DMS 273 treated with DMSO at 0.1 percent for 48 hours (cell line): ENCODE data around the gene PPP2R1B.
A peak's percentile ranks its signal among the peaks of the same experiment; 100 is the strongest.
"Not testable (repeated sequence)": the region's sequence is repeated elsewhere in the genome, so short reads cannot be mapped to it uniquely, and the experiment has no call there.

ENCODE experiments used
- DNase-seq: peaks from one replicate; lab custom pipeline; 2025; lab: John Stamatoyannopoulos, UW

Gene PPP2R1B

DNA sequence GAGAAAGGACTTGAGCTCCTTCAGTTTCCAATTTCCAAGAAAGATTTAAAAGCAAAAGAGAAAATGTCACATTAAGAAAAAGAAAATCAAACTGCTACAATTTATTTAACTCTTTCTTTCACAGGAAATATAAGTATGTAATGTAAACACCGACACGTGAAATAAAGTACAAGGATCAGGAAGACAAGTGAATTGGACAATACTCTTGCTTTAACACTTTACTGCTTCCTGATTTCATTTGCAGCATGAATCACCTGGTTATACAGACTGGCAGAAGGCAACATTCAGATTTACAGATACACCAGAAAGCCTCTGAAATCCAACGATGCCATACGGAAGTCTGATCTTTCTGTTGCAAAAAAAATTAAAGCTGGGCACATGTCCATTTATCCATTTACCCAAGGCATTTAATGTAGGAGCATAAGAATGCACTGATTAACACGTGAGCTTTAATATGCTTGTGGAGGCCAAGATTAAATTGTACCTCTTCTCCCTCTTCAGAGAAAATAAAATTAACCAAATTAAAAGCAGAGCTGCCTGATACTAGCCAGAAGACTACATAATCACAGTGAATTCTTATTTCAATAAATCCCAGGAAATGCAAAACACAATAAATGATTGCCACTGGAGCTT, 16.0 kb upstream of the PPP2R1B start:
- no peak for DNase-seq

DNA sequence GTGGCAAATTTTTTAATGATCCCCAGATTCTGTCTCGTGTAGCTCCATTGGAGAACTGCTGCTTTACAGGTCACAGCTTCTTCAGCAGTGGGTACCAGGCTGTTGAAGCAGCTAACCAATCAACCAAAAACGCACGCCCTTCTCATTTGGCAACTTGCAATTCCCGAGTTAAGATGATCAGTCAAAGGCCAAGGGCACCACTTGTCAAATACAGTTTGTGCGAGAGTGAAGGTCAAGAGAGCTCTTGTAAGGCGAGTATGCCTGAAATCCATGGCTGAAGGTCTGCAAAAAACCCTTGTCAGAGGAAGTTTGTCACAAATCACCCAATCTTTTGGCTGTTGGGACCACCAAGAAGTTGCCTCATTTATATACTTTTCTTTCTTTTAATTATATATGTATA, 12.9 kb upstream of the PPP2R1B start:
- DNase-seq, result no peak

DNA sequence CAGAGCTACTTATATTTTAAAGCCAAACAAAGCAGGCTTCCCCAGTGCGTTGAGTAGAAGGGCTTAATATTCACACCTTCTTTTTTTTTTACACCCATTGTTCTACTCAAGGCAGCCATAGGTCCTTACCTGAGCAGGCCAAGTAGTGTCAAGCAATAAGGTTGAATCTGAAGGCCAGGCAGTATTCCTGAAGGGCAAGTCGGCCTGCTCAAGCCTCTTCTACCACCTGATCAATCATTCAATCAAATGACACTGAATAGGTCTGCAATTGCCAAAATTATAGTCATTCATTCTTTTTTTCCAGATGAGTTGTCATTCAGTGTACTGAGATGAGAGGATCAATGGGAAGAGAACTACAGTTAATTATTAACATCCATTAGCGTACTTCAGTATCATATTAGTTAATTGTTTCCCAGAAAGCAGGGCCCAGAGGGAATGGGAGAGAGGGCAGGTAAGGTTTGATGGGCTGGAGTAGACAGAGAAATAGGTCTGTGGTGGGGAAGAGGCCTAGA, 11.9 kb upstream of the PPP2R1B start:
- DNase-seq, result no peak

DNA sequence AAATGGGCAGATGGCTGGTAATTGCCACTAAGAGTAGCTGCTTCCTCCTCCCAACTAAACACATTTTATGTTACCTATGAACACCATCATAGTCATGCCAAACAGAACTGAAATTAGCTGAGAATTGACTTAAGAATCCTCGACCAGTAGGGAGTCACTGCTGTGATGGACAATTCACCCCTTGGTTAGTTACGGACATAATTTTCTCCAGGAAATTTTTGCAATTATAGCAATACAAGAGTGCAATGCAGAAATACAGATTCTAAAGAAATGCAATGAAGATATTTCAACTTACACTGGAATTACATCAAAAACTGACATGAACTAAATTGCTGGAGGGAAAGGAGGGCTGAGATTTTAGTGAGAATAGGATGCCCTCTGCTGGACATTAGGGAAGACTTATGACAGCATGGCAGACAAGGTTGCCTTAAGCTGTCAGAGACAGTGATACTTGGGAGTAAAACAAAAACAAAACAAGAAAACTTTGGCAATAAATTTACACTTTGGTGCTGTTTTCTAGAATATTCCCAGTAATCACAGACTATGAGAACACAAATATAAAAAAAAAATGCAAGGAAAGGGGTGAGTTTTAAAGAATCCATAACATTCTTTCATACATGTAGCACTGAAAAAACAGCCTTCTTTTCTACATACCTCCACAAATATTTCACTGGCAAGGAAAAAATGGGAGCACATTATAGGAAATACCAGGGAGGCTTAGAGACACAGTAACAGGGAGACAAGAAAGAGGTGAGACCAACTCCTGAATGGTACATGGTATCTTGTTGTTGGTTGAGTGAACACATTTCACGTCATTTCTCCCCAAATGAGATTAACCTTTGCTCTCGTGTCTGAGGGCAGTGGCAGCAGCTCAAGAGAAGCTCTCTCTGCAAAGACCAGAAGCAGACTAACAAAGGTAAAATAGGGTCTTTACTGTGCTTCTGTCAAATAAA, 11.2 kb upstream of the PPP2R1B start:
- DNase-seq, result no peak

DNA sequence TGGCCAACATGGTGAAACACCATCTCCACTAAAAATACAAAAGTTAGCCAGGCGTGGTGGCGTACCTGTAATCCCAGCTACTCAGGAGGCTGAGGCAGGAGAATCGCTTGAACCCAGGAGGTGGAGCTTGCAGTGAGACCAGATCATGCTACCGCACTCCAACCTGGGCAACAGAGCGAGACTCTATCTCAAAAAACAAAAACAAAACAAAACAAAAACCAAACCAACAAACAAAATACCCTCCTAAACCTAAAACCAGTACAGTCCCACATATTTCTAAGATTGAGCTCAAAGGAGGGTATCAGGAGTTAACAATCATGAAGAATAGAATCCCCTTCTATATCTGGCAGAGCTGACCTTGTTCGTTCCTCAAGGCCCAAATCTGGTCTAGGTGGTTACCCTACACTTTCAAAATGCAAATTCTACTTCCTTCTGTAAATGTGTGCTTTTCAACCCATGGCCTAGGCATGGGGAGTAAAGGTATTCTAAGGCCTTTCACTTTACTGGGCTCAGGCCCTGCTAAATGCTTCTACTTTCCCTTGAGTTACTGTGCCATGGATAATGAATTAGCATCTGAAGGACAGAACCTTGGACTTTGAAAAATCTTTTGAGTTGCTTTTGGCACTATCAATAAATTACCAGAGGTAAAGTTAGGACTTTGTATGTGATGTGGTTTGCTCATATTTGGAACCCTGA, 10.4 kb upstream of the PPP2R1B start:
- DNase-seq, result no peak

DNA sequence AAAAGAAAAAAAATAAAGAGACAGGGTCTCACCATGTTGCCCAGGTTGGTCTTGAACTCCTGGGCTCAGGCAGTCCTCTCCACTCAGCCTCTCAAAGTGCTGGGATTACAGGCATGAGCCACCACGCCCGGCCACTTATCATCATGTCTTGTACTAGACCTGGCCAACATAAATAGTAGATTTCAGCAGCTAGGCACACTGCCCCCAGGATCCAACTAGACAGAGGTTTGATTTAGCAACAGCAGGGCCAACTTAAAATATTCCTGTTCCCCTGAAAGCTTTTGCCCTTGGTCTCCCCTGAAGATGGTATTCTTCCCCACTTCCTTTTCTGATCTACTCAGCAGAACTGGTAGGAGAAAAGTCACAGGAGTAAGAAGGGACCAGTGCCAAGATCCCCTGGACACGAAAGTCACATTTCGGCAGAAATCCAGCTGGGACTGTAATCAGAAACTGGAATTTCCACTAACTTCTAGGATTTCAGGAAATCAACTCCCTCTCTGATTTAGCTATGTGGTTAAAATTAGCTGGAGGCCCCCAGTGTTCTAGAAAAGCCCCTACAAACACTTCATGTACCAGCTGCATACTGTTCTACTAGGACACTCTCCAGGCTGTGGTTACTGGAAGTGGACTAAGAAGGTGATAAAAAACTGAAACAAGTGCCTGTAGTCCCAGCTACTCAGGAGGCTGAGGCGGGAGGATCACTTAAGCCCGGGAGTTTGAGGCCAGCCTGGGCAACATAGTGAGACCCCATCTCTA, 8.9 kb upstream of the PPP2R1B start:
- no peak for DNase-seq

DNA sequence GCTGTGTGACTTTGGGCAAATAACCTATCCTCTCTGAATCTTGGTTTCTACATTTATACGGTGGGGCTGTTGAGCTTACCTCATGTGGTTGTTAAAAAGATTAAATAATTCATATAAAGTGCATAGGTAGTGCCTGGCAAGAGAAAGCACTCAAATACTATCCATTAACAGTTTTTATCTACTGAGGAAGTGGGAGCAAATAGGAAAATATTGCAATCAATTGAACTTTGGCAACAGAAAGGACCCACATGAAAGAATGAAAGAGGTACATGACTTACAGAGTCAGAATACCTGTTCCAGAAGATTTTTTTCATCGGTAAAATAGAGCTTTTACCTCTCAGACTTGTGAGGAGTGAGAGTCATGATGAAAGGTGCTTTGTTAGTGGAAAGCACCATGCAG, 6.3 kb upstream of the PPP2R1B start:
- no peak for DNase-seq

DNA sequence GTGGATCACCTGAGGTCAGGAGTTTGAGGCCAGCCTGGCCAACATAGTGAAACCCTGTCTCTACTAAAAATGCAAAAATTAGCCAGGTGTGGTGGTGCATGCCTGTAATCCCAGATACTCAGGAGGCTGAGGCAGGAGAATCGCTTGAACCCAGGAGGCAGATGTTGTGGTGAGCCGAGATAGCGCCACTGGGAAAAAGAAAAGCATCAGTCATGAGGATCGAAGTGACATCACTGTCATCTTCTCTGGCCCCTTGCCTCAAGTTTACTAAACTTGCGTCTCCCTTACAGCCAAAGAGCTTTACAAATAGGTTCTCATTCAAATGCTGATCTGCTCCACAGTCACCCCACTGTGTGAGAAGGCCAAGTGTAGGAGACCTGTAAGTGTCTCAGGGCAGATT, 5.0 kb upstream of the PPP2R1B start:
- not testable (repeated sequence) for DNase-seq

DNA sequence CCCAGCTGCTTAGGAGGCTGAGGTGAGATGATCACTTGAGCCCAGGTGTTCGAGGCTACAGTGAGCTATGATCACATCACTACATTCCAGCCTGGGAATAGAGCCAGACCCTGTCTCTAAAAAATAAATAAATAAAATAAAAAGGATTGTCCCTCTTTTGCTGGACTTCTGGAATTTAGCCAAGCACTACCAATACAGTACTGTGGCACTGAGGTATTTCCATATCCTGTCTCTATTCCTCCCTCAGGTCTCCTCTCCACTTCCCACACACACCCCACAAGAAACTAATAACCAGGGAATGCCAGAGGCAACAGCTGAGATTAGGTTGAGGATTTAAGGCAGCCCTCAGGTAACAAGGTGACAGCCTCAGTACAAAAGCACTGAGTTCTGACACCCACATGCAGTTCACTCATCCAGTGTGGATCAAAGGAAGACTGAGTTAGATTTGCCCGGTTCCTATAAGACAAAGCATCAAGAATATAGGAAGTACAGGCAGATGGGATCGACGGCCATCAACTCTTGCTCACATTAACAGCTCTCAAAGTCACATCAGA, 4.5 kb upstream of the PPP2R1B start:
- DNase-seq, result no peak

DNA sequence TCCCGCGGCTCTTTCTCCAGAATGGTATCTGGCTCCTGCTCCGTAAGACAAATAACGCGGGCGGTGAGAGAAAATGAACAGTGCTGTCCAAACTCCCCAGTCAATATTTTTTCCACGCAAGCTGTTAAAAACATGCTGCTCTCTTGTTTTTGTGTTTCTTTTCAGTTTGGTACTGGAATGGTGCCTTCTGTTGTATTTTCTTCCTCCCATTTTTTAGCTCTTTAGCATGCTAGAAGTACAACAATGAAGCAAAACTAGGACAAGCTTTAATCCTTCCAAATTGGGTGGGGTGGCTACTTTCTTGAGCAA, 599 bp upstream of the PPP2R1B start:
- no peak for DNase-seq

DNA sequence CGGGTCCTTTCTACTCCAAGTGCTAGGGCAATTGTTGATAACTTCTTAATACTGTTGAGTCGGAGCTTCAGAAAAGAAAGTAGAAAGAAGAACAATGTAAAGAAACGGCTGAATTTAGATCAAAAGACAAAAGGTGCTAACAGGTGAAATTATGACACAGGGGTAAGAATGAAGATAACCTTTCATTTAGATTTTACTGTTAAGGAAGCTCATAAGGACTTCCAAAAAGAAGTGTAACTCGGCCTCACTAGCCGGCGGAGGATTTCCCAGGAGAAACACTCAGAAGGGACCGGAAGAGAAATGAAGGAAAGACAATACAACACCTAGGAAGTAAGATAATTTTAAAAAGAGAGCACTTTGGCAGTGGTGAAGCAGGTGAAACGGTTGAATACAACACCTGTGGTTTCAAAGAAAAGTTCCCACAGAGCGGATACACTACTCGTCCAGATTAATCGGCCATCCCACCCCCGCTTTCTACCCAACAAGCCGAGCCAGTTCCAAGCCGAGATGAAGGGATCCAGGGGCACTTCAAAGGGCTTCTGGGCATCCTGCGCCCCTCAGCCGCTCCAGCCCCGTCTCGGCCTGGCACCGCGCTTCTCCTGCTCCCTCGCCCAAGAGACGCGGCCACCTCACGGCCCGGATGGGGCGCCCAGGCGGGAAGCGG, 737 bp downstream of the PPP2R1B start:
- no peak for DNase-seq

DNA sequence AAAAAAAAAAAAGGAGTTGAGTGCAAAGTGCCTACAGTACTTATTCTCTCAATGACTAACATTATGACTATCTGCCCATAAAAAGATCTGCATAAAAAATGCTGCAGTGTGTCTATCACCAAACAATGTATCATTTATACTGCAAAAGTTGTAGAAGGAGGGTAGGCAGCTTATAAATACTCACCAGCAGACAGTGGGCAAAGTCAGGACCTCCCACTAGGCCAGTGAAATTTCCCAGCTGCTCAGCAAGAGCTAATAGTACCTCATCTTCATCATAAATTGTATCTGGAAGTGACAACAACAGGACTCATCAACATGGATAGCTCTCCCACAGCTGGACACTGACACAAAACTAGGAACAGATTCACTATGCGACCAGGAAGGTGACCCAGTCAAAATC, 1.6 kb downstream of the PPP2R1B start:
- no peak for DNase-seq

DNA sequence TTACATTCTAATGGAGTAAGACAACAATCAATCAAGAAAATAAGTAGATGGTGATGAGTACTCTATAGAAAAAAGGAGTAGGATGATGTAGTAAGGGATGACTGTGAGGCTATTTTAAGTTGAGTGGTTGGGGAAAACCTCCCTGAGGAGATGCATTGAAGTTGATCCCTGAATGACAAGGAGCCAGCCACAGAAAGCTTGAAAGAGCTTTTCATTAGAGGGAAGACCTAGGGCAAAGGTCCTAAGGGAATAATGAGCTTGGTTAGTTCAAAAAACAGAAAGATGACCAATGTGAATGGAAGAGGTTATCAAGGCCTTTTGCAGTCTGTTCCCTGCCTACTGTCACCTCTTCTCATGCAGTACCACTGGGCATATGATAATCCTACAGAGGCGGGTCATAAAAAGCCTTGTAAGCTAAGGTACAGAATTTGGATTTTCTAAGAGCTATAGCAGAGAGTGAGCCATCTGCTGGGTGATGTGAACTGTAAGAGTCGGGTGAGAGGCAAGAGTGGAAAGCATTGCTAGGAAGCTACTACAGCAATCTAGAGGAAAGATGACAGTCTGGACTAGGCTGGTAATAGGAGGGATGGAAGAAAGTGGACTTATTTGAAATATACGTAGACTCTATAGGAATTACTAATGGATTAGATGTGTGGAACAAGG, 3.1 kb downstream of the PPP2R1B start:
- DNase-seq, result no peak

DNA sequence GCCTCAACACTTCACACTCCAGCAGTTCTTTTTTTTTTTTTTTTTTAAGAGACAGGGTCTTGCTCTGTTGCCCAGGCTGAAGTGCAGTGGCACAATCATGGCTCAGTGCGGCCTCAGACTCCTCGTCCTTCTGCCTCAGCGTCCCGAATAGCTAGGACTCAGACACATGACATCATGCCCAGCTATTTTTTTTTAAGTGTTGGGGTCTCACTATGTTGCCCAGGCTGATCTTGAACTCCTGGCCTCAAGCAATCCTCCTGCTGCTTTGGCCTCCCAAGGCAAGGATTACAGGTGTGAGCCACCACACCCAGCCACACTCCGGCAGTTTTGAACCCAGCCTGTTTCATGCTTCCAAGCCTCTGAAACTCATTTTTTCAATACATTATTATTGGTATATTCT, 3.7 kb downstream of the PPP2R1B start:
- DNase-seq, result no peak

DNA sequence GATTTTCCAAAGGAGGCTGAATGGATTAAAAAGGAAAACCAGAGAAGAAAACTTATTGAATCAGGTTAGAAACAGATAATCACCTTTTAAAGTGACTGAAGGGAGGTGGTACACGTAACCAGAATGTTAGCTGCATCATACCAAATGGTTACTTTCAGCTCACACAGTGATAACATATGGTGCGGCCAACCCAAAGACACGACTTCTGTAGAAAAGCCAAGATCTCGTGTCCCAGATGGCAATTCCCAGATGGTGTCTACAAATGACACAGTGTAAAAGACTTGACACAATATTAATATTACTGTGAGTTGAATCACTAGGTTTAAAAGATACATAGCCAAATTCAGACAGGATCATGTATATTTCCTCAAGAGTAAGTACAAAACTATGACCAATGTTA, 5.2 kb downstream of the PPP2R1B start:
- DNase-seq, result peak; percentile 40

DNA sequence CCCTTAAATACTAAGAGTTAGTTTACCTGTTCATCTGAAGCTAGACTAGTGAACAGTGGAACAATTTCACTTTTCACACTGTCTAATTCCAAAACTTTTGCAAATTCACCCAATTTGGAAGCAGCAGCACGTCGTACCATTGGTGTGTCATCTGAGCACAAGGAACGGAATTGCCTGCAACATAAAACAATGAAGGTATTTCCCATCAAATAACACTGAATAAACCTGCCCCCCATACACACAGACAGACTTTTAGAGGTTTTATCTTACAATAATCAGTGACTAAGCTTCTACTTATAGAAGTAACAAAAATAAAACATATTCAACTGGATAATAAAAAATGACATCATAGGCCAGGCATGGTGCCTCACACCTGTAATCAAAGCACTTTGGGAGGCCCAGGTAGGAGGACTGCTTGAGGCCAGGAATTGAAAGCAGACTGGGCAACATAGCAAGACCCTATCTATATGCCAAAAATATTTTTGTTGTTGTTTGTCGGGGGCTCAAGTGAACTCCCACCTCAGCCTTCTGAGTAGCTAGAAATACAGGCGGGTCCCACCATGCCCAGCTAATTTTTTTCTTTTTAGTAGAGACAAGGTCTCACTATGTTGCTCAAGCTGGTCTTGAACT, 6.3 kb downstream of the PPP2R1B start:
- no peak for DNase-seq

DNA sequence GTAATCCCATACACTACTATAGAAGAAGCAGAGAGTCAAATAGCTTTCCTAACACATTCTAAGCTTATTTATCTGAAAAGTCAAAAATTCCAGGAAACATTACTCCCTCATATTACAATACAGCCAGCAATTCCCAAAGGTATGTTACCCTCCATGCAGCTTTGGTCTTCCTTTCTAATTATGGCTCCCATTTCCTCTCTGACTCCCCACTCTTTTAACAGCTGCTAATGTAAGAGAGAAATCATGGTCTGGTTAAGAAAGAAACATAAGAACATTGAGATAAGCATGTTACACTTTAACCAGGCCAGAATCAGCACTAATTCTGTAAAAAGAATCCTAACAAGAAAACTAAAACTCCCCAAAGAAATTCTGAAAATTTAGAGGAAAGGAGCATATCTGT, 6.8 kb downstream of the PPP2R1B start:
- DNase-seq, result no peak

DNA sequence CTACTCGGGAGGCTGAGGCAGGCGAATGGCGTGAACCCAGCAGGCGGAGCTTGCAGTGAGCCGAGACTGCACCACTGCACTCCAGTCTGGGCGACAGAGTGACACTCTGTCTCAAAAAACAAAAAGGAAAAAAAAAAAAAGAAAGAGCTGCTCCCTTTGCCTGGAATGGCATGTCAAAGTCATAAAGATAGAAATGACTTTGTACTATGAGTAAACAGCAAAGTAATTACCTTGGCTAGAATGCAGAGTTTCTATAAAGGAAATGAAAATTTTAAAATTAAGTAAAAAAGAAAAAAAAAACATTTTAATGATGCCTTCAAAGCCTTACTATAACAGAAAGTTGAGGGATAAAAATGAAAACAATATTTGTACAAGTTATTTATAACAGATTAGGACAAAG, 10.1 kb downstream of the PPP2R1B start:
- DNase-seq, result no peak

DNA sequence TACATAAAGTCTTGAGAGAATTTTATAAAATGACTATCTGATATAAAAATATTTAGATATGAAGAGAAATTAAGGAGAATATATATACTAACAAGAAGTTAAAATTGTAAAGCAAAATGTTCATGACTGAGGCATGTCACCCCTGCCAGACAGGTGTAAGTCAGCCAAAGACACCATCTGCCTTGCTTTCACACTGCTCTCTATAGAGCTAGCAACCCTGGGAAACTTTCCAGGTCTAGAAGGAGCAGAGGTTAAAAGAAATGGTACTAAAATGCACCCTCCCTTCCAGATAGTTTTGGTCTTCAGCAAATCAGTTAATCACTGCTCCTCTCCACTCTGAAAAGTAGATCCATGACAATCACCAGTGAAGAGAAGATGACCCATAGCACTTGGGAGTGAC, 16.5 kb downstream of the PPP2R1B start:
- DNase-seq, result peak; percentile 16
